HepG2 (cell line): ENCODE data around the gene ANKRD2. TPM values are rescaled to one million over a fixed set of nuclear protein-coding genes. Genes with fewer than 3 reads are reported as not detected.
A peak's percentile ranks its signal among the peaks of the same experiment; 100 is the strongest.

Experiments used
- FOSL2 ChIP-seq: sonication (generic); formaldehyde crosslinking; IDR thresholded peaks from 2 replicates; pipeline ENCODE4 v1.4.0; 2020; ENCODE audit warnings: missing genetic modification reagents
- HES4 ChIP-seq: sonication (generic); formaldehyde crosslinking; IDR thresholded peaks from 2 replicates; pipeline ENCODE4 v1.9.0; 2021; ENCODE audit warnings: mild to moderate bottlenecking, missing genetic modification reagents, borderline replicate concordance
- HNF4G ChIP-seq, 2 experiments: sonication (generic) in 1 of 2; formaldehyde crosslinking in 1 of 2; IDR thresholded peaks; 2 replicates each; pipeline versions ENCODE4 v1.4.0 to v1.6.1; 2011 to 2020; ENCODE audit warnings: borderline replicate concordance in 2 of 2, low read depth in 2 of 2, mild to moderate bottlenecking in 2 of 2, low read length in 1 of 2, missing genetic modification reagents in 1 of 2, moderate library complexity in 1 of 2
- IRX3 ChIP-seq: sonication (generic); formaldehyde crosslinking; IDR thresholded peaks from 2 replicates; pipeline ENCODE4 v1.8.1; 2023; ENCODE audit warnings: mild to moderate bottlenecking, low read depth, missing genetic modification reagents, borderline replicate concordance
- KLF9 ChIP-seq: IDR thresholded peaks from 2 replicates; pipeline ENCODE4 v1.6.1; 2016; ENCODE audit warnings: low read depth
- MAFG ChIP-seq: sonication (generic); formaldehyde crosslinking; IDR thresholded peaks from 2 replicates; pipeline ENCODE4 v1.5.1; 2020; ENCODE audit warnings: mild to moderate bottlenecking, missing genetic modification reagents
- MEF2D ChIP-seq: sonication (generic); formaldehyde crosslinking; IDR thresholded peaks from 2 replicates; pipeline ENCODE4 v1.5.1; 2020; ENCODE audit warnings: mild to moderate bottlenecking, missing genetic modification reagents
- NFKB2 ChIP-seq: sonication (generic); formaldehyde crosslinking; IDR thresholded peaks from 2 replicates; pipeline ENCODE4 v1.4.0; 2020; ENCODE audit warnings: missing genetic modification reagents, borderline replicate concordance
- TARDBP ChIP-seq: sonication (generic); formaldehyde crosslinking; IDR thresholded peaks from 2 replicates; pipeline ENCODE4 v1.8.0; 2022; ENCODE audit warnings: mild to moderate bottlenecking, missing genetic modification reagents
- TCF7 ChIP-seq: sonication (generic); IDR thresholded peaks from 2 replicates; pipeline ENCODE4 v1.6.1; 2016; ENCODE audit warnings: antibody characterized with exemption, low read depth
- ZNF33A ChIP-seq: sonication (generic); formaldehyde crosslinking; IDR thresholded peaks from 2 replicates; pipeline ENCODE4 v1.5.1; 2020; ENCODE audit warnings: missing genetic modification reagents, mild to moderate bottlenecking, moderate library complexity, borderline replicate concordance
- ZNF773 ChIP-seq: sonication (generic); formaldehyde crosslinking; IDR thresholded peaks from 2 replicates; pipeline ENCODE4 v1.4.0; 2020; ENCODE audit warnings: missing genetic modification reagents, borderline replicate concordance
- ZNF816 ChIP-seq: sonication (generic); formaldehyde crosslinking; IDR thresholded peaks from 2 replicates; pipeline ENCODE4 v1.8.0; 2022; ENCODE audit warnings: missing genetic modification reagents, mild to moderate bottlenecking, borderline replicate concordance
- polyA plus RNA-seq, 8 experiments: library from polyadenylated mRNA; depleted of rRNA in 3 of 8; stranded (reverse) in 7 of 8; unstranded in 1 of 8; fragments of >200 nt; fragmentation: Illumina TruSeq in 4 of 8; extraction: Trizol in 4 of 8; gene quantifications; 2 replicates each; pipeline versions ENCODE4 v1.2.1 to v1.2.3, GENCODE V29; 2011 to 2016; ENCODE audit warnings: low read depth in 4 of 8, missing spikeins in 1 of 8, mixed read lengths in 1 of 8; ENCODE audit not compliant: insufficient read depth in 1 of 8
- total RNA-seq, 5 experiments: library from RNA; depleted of rRNA; stranded (reverse); fragments of >200 nt; fragmentation: Illumina TruSeq; extraction: Trizol; gene quantifications; 2 replicates each; pipeline ENCODE4 v1.2.3, GENCODE V29; 2016; ENCODE audit warnings: low read depth in 1 of 5
- TF ChIP-seq, protein P1 (sequence below), 2 experiments: fragments of 450-650 bp in 1 of 2; sonication (generic) in 1 of 2; formaldehyde crosslinking in 1 of 2; IDR thresholded peaks; 2 replicates each; pipeline versions ENCODE4 v1.6.1 to v1.8.0; 2016 to 2022; ENCODE audit warnings: antibody characterized with exemption in 1 of 2, mild to moderate bottlenecking in 1 of 2, missing genetic modification reagents in 1 of 2
- TF ChIP-seq, protein P2 (sequence below): sonication (generic); formaldehyde crosslinking; IDR thresholded peaks from 2 replicates; pipeline ENCODE4 v1.4.0; 2020; ENCODE audit warnings: mild to moderate bottlenecking, missing genetic modification reagents
- TF ChIP-seq, protein P3 (sequence below): sonication (generic); formaldehyde crosslinking; conservative IDR thresholded peaks from 2 replicates; pipeline ENCODE4 v1.5.0; 2020; ENCODE audit warnings: missing genetic modification reagents
- TF ChIP-seq, protein P4 (sequence below): sonication (generic); formaldehyde crosslinking; IDR thresholded peaks from 2 replicates; pipeline ENCODE4 v1.4.0; 2020; ENCODE audit warnings: missing genetic modification reagents

The ANKRD2 gene
- total and polyA plus RNA-seq, 2 of the 13 experiments (the other 11 are each of a cell fraction or from before 2014, with no cell fraction given): not detected

DNA sequence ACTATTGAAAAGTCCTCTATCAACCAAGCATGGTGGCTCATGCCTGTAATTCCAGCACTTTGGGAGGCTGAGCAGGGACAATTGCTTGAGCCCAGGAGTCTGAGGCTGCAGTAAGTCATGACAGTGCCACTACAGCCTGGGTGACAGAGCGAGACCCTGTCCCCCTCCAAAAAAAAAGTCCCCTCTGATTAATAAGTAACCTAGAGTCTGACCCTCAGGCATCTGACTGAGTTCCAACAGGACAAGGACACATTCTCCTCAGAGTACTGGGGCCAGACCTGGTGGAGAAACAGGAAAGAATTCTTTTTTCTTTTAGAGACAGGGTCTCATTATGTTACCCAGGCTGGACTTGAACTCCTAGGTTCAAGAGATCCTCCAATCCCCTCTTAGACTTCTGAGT lies 50.7 kb downstream of the ANKRD2 start (continued):
- TF ChIP-seq, protein P1, sequence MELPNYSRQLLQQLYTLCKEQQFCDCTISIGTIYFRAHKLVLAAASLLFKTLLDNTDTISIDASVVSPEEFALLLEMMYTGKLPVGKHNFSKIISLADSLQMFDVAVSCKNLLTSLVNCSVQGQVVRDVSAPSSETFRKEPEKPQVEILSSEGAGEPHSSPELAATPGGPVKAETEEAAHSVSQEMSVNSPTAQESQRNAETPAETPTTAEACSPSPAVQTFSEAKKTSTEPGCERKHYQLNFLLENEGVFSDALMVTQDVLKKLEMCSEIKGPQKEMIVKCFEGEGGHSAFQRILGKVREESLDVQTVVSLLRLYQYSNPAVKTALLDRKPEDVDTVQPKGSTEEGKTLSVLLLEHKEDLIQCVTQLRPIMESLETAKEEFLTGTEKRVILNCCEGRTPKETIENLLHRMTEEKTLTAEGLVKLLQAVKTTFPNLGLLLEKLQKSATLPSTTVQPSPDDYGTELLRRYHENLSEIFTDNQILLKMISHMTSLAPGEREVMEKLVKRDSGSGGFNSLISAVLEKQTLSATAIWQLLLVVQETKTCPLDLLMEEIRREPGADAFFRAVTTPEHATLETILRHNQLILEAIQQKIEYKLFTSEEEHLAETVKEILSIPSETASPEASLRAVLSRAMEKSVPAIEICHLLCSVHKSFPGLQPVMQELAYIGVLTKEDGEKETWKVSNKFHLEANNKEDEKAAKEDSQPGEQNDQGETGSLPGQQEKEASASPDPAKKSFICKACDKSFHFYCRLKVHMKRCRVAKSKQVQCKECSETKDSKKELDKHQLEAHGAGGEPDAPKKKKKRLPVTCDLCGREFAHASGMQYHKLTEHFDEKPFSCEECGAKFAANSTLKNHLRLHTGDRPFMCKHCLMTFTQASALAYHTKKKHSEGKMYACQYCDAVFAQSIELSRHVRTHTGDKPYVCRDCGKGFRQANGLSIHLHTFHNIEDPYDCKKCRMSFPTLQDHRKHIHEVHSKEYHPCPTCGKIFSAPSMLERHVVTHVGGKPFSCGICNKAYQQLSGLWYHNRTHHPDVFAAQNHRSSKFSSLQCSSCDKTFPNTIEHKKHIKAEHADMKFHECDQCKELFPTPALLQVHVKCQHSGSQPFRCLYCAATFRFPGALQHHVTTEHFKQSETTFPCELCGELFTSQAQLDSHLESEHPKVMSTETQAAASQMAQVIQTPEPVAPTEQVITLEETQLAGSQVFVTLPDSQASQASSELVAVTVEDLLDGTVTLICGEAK (IDR thresholded peaks at IDR 0.05): no peak
- TF ChIP-seq, protein P1 (CRISPR knock-in tag; IDR thresholded peaks at IDR 0.05): no peak
- TF ChIP-seq FOSL2 (CRISPR knock-in tag) (no peak), NFKB2 (CRISPR knock-in tag) (no peak), HES4 (no peak), ZNF33A (CRISPR knock-in tag) (no peak), TCF7 (no peak), ZNF816 (CRISPR knock-in tag) (no peak), TARDBP (CRISPR knock-in tag) (no peak), MAFG (CRISPR knock-in tag) (no peak), KLF9 (CRISPR knock-in tag) (no peak), HNF4G (IDR thresholded peaks at IDR 0.05; ENCODE audit: borderline replicate concordance, low read depth, low read length) (0 out of 2 replicates have a peak, but pooled peaks have one; percentile 11), HNF4G (CRISPR knock-in tag; IDR thresholded peaks at IDR 0.05; ENCODE audit: borderline replicate concordance, low read depth) (no peak), IRX3 (CRISPR knock-in tag) (no peak), MEF2D (no peak), ZNF773 (CRISPR knock-in tag) (no peak)
- TF ChIP-seq, protein P2, sequence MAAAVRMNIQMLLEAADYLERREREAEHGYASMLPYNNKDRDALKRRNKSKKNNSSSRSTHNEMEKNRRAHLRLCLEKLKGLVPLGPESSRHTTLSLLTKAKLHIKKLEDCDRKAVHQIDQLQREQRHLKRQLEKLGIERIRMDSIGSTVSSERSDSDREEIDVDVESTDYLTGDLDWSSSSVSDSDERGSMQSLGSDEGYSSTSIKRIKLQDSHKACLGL (CRISPR knock-in tag): no peak
- TF ChIP-seq, protein P3, sequence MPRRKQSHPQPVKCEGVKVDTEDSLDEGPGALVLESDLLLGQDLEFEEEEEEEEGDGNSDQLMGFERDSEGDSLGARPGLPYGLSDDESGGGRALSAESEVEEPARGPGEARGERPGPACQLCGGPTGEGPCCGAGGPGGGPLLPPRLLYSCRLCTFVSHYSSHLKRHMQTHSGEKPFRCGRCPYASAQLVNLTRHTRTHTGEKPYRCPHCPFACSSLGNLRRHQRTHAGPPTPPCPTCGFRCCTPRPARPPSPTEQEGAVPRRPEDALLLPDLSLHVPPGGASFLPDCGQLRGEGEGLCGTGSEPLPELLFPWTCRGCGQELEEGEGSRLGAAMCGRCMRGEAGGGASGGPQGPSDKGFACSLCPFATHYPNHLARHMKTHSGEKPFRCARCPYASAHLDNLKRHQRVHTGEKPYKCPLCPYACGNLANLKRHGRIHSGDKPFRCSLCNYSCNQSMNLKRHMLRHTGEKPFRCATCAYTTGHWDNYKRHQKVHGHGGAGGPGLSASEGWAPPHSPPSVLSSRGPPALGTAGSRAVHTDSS (CRISPR knock-in tag): no peak
- TF ChIP-seq, protein P4, sequence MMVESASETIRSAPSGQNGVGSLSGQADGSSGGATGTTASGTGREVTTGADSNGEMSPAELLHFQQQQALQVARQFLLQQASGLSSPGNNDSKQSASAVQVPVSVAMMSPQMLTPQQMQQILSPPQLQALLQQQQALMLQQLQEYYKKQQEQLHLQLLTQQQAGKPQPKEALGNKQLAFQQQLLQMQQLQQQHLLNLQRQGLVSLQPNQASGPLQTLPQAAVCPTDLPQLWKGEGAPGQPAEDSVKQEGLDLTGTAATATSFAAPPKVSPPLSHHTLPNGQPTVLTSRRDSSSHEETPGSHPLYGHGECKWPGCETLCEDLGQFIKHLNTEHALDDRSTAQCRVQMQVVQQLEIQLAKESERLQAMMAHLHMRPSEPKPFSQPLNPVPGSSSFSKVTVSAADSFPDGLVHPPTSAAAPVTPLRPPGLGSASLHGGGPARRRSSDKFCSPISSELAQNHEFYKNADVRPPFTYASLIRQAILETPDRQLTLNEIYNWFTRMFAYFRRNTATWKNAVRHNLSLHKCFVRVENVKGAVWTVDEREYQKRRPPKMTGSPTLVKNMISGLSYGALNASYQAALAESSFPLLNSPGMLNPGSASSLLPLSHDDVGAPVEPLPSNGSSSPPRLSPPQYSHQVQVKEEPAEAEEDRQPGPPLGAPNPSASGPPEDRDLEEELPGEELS: no peak
